ENCODE data around the gene GART.
A peak's percentile ranks its signal among the peaks of the same experiment; 100 is the strongest.
"Not testable (repeated sequence)": the region's sequence is repeated elsewhere in the genome, so short reads cannot be mapped to it uniquely, and the experiment has no call there.

The GART gene

GRCh38 chr21:33541756-33542639 is at the start of gene GART:
GART (minus strand) TSS chr21:33542117; CDS start chr21:33539315, 2,802 bp downstream.
- peak; percentile 92 for DNase-seq (ENCODE audit: low spot score)

DNA sequence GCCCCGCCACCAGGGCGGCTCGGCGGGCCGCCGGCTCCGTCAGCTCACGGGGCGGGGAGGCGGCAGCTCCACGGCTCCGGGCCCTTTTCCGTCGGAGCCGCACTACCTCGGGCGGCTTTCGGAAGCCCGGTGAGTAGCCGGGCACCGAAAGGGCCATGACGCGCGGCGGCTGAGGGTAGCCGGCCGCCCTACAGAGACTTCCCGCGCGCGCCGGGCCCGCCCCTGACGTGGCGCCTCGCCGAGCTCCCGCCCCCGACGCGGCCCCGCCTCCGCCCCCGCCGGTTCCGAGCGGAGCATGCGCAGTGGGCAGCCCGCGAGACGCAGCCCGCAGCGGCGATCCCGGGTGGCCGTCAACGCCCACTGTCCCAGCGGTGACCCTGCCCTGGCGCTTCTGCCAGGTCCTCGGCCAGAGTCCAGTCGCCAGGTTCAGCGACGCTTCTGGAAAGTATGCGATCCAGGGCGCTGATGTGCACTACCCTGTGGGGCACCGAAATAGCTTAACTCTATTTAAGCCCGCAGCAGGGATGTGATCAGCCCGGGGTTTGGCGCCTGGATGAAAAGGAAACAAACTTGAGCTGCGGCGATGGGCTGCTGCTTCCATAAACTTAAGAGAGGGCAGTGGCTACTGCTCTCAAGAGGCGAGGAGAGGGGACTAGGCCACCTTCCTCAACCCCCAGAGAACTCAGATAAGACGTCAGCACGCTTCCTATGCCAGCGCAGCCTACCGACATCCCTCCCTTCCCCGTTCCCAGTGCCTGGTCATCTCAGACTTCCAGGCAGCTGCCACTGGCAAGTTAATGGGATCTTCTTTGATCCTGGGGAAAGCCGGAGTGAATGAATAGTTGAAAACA is 46.8 kb upstream of the GART start, which contains the start of gene DONSON:
TSS of gene DONSON (minus strand) at position 200 of the 851 bp plus-strand sequence. CDS start at position 157, 43 bp downstream.
- DNase-seq (ENCODE audit: low spot score), result peak; percentile 100

GRCh38 chr21:33587792-33588484 is 46.0 kb upstream of the GART start:
- peak; percentile 54 for DNase-seq (ENCODE audit: low spot score)

DNA sequence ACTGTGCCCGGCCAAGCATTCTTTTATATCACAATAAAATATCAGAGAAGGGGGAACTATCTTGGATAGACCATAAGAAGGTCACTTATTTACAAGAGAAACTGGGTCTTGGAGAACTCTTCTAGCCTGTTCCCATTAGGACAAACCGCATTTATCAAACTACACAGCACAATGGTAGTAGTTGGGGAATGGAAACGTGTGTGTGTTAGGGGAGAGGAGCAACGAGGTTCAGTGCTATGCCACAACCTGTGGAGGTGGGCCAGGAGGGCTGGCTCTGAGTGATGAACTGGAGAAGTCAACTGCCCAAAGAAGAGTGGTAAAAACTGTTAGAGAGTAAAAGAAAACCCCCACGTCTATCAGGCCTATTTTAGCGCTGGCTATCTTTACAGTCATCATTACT is 45.0 kb upstream of the GART start:
- DNase-seq (ENCODE audit: low spot score), result no peak

DNA sequence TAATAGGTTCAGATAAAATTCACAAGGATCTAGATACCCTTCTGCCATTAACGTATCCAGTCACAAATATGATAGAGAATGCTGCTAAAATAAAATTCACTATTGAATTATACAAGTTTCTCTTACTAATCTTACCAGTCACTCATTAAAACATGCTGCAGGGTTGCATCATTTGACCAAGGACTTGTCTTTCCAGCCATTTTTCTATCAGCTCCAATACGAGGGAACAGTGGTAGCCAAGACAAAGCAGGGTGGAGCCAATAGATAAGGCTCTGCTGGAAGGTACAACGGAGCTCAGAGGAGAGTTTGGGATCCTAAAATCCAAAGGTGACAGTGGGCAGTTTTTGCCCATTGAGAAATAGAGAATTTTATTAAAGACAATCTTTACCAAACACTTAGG is 42.5 kb upstream of the GART start:
- no peak for DNase-seq (ENCODE audit: low spot score)

DNA sequence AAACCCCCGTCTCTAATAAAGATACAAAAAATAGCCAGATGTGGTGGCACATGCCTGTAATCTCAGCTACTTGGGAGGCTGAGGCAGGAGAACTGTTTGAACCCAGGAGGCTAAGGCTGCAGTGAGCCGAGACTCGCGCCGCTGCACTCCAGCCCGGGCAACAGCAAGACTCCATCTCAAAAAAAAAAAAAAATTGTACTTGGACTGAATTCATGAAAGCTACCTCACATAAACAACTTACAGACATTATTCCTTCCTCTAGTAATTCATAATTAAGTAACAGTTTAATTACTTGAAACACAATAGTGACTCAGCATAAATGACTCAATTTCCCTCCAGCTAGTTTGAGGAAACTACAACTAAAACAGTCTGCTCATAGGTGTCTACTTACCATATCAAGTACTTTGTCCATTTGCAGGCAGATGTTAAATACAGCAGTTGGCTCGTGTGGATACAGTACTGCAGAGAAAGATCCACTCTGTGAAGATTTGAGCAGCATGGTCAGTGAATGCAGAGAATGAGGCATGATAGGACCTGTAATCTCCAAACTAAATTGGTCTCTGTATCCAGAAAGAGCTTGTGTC is 37.1 kb upstream of the GART start:
- DNase-seq (ENCODE audit: low spot score), result no peak

- peak; percentile 13 for DNase-seq (ENCODE audit: low spot score)
Observed at GRCh38 chr21:33578214-33578613, 36.3 kb upstream of the GART start.

DNA sequence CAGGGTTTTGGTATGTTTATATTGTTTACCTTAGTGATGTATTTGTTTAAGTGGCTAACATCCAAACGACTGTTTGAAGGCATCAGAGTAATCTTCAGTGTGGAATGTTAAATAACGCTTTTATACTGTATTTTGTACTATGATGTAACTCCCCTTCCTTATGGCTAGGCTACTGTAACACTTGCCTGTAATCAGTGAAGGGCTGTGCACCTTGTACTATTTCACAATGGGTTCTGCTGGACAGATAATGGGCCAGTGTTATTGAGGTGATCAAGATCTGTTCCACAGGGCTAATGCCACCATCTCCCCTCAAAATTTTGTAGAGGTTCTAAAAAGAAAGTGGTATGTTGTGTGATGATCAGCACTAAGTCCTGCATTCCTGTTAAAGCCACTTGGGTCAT is 34.8 kb upstream of the GART start:
- DNase-seq (ENCODE audit: low spot score), result not testable (repeated sequence)

- DNase-seq (ENCODE audit: low spot score), result no peak
Observed at GRCh38 chr21:33572350-33572749, 30.4 kb upstream of the GART start.

- no peak for DNase-seq (ENCODE audit: low spot score)
Observed at GRCh38 chr21:33569991-33570390, 28.1 kb upstream of the GART start.

GRCh38 chr21:33568448-33568847 is 26.5 kb upstream of the GART start:
- DNase-seq (ENCODE audit: low spot score), result no peak

- no peak for DNase-seq (ENCODE audit: low spot score)
Observed at GRCh38 chr21:33567914-33568313, 26.0 kb upstream of the GART start.

- no peak for DNase-seq (ENCODE audit: low spot score)
Observed at GRCh38 chr21:33566514-33566913, 24.6 kb upstream of the GART start.

- no peak for DNase-seq (ENCODE audit: low spot score)
Observed at GRCh38 chr21:33562389-33562788, 20.5 kb upstream of the GART start.

DNA sequence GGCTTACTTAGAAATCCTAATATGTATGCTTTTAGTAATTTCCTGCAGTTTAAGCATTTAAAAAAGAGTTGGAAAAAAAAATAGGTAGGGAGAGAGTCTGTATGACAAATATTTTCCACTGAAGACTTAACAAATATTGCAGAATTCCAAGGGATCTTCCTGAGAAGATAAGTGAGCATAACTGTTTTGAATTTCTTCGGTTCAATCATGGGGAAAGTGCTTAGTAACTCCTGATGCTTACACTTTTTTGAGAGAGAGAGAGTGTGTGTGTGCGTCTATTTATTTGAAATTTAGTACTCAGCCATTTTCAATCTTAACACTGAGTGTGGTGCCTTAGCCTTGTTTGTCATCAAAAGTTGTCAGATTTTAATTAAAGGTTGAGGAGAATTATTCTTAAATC is 19.5 kb upstream of the GART start:
- DNase-seq (ENCODE audit: low spot score), result no peak

GRCh38 chr21:33560965-33561364 is 19.0 kb upstream of the GART start:
- DNase-seq (ENCODE audit: low spot score), result no peak

GRCh38 chr21:33559813-33560212 is 17.9 kb upstream of the GART start:
- DNase-seq (ENCODE audit: low spot score), result no peak

DNA sequence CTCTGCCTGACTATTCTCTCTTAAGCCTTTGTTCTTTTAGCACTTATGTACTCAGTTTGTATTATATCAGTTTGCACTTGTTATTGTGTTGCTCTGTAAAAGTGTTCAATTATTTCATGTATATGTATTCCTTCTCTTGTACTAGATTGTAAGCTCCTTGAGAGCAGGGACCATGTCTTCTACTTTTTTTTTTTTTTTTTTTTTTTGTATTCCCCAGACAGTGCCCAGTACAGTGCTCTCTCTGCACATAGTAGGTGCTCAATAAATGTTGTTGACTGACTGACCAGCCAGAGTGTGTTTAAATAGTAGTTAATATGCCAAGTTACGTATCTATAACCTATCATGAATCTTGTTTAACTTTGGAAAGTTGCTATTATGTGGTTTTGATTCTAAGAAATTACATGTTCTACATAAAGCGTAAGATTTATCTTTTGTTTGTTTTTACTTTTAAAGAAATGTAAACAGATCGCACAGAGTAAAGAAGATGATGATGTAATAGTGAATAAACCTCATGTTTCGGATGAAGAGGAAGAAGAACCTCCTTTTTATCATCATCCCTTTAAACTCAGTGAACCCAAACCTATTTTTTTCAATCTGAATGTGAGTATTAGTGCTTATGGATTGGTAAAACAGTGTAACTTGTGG is 17.0 kb upstream of the GART start:
- no peak for DNase-seq (ENCODE audit: low spot score)

DNA sequence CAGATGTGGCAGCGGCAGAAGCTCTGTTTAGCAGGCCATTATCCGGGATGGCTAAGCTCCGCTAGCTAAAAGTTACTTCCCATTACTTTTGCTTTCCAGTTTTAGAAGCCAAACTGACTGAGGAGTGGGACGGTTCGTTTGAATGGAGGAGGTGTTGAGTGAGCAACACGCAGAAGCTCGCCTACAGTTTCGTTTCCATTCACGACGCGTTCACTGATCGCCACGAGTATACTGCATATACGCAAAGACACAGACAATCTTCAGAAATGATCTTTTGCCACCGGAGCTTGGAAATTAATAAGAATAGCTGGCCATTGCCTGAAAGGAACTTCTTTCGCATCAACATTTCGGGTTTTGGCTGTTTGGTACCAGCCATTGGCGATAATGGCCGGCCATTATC is 15.5 kb upstream of the GART start:
- no peak for DNase-seq (ENCODE audit: low spot score)

GRCh38 chr21:33554982-33555344 is 13.0 kb upstream of the GART start:
- no peak for DNase-seq (ENCODE audit: low spot score)

DNA sequence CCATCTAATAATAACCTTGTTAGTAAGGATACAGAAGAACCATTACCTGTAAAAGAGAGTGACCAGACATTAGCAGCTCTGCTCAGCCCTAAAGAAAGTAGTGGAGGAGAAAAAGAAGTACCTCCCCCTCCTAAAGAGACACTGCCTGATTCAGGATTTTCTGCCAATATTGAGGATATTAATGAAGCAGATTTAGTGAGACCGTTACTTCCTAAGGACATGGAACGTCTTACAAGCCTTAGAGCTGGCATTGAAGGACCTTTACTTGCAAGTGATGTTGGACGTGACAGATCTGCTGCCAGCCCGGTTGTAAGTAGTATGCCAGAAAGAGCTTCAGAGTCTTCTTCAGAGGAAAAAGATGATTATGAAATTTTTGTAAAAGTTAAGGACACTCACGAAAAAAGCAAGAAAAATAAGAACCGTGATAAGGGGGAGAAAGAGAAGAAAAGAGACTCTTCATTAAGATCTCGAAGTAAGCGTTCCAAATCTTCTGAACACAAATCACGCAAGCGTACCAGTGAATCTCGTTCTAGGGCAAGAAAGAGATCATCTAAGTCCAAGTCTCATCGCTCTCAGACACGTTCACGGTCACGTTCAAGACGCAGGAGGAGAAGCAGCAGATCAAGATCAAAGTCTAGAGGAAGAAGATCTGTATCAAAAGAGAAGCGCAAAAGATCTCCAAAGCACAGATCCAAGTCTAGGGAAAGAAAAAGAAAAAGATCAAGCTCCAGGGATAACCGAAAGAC is 12.5 kb upstream of the GART start:
- no peak for DNase-seq (ENCODE audit: low spot score)
